ENCODE data around the gene TP53TG3F.
"Not testable (repeated sequence)": the region's sequence is repeated elsewhere in the genome, so short reads cannot be mapped to it uniquely, and the experiment has no call there.

Gene TP53TG3F, protein sequence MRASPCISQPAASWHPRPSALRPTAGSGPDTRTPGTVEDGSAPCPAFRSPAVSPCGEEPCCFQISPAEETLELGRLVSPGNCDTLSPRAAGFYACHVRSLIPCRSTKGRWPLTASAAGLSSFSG

DNA sequence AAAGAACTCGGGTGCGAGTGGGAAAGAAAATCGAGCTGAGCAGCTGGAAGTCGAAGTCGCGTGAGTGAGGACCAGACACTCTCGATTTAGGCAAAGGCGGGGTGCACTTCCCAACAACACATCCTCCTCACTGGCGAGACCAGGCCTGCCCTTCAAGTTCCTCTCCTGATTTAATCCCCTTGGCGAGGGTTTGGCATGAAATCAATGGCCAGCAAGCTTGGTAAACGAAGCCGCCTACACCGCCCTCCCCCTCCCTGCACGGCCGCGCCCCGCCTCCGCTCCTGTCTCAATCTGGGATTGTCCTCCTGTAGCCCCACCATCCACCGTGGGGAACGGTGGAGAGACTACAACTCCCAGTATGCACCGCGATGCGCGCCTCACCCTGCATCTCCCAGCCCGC is at the start of gene TP53TG3F:
TP53TG3F (plus strand) TSS at position 301 of the 400 bp plus-strand sequence; CDS start at position 369, 68 bp downstream.
- not testable (repeated sequence) for DNase-seq (ENCODE audit: low read depth)

DNA sequence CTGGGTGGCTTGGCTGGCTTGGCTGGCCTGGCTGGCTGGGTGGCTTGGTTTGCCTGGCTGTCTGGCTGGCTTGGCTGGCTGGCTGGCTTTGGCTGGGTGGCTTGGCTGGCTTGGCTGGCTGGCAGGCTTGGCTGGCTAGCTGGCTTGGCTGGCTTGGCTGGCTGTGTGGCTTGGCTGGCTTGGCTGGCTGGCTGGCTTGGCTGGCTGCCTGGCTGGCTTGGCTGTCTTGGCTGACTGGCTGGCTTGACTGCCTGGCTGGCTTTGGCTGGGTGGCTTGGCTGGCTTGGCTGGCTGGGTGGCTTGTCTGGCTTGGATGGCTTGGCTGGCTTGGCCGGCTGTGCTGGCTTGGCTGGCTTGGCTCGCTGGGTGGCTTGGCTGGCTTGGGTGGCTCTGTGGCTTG is 32.2 kb downstream of the TP53TG3F start:
- DNase-seq (ENCODE audit: low read depth) = not testable (repeated sequence)

DNA sequence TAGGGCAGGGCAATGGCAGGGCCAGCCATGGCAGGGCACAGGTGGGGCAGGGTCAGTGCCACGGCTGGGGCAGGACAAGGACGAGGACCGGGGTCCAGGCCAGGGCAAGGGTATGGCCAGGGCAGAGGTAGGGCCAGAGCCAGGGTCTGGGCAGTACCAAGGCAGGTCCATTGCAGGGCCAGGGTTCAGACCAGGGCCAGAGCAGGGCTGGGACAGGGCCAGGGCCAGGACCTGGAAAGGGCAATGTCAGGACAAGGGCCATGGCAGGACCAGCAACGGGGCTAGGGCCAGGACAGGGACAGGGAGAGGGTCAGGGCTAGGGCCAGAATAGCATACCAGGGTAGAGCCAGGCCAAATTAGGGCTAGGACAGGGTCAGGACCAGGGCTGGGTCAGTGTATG is 47.8 kb downstream of the TP53TG3F start:
- not testable (repeated sequence) for DNase-seq (ENCODE audit: low read depth)

DNA sequence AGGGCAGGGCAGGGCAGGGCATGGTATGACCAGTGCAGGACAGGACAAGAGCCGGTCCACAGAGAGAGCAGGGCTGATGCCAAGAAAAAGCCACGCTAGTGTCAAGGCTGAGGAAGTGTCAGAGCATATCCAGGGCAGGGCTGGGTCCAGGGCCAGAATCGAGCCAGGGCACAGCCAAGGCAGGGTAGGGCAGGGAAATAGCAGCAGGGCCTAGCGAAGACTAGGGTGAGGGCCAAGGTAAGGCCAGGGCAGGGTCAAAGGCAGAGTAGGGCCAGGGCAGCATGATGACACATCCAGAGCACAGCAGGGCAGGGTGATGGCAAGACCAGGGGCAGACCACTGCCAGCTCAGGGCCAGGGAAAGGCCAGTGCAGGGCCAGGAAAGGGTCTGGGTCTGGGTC is 49.7 kb downstream of the TP53TG3F start:
- not testable (repeated sequence) for DNase-seq (ENCODE audit: low read depth)

DNA sequence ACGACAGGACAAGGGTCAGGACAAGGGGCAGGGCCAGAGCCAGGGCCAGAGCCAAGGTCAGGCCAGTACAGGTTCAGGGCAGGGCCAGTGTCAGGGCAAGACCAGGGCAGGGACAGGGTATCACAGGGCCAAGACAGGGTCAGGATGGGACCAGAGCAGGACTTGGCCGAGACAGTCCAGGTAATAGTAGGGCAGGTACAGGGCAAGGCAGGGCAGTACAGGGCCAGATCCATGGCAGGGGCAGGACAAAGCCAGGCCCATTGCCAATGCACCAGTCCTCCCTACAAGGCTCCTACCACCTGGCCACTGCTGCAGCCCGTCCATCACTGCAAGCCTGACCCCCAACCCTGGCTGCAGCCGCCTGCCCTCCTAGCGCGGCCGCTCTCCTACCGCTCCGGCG is 50.5 kb downstream of the TP53TG3F start:
- DNase-seq (ENCODE audit: low read depth) = not testable (repeated sequence)

Data from fibroblast of gingiva (primary cell).